ENCODE measurements around the gene SPON1.

SPON1 gene

GRCh38 chr11:14186046-14186775, 223.7 kb downstream of the SPON1 start:
- DNase-seq (ENCODE audit: low read depth, low spot score), result no peak

GRCh38 chr11:14189874-14190273, 227.4 kb downstream of the SPON1 start:
- no peak for DNase-seq (ENCODE audit: low read depth, low spot score)

DNA sequence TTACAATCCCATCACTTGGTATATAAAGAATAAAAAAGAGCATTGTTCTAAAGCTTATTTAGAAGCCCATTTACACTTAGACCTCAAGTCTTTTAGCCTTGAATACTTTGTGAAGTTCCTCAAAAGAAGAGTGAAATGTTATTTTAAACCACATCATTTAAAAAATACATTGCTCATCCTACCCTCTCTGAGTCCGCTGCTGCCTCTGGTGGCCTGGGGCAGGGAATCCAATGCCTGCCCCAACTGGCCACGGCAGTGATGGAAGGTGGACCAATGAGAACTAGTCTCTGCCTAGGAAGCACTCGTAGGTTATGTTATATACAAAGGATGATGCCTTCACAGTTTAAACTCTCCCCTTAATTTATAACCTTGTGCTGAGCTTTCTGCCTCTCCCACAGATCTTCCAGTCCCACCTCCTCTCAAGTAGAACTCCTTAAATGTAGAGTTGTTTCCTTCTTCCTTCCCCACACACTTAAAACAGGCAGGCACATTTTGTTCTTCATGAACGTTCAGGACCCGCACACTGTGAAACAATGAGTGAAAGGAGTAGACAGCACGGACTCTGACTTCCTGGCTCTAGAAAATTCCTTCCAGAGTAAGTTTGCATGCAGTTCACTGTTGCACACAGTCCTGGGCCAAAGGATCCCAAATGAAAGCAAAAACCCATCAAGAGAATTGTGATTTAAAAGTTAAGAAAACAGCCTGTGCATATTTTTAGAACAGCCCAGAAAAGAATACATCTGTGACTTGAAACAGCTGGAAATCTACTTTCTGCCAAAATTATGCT, 228.7 kb downstream of the SPON1 start:
- no peak for DNase-seq (ENCODE audit: low read depth, low spot score)

- DNase-seq (ENCODE audit: low read depth, low spot score), result no peak
Observed at GRCh38 chr11:14193644-14194043, 231.1 kb downstream of the SPON1 start.

DNA sequence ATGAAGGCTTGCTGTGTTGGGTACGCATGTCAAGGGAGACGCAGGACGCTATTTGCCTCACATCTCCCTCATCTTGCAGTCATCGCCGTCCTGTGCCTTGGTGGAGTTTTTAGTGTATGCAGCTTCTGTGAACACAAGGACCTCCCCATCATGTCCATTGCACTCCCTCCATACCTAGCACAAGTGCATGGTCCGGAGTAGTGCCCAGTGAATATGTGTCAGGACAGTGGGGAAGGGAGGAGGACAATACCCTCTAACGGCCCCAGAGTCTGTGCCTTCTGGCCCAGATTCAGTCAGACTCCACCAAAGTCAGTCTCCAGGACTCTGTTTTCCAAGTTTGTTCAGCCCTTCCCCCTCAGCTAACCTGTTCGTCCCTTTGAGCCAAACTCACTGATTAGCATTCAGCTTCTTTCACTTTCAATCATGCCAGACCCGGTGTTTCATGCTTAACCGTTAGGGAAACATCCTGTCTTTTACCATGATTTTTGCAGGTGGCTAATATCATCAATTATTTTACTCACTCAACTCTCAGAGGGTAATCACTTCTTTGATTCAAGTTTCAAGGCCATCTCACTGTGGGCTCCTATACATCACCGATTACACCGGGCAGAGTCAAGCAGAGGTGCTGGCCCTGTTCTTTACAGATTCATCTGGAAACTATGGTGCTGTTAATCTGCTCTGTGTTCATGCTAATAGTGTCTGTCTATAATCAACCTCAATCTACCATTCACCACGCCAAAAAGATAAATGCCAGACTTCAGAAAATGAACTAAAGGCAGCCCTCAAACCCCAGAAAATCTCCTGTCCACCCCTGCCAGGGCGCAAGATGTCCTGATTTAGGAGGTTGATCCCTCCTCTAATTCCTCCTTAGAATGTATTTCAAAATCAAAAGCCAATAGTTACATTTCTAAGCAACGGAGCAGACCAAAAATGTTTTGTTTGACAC, 240.0 kb downstream of the SPON1 start:
- no peak for DNase-seq (ENCODE audit: low read depth, low spot score)

GRCh38 chr11:14203321-14203720, 240.8 kb downstream of the SPON1 start:
- DNase-seq (ENCODE audit: low read depth, low spot score), result no peak

GRCh38 chr11:14212986-14213385, 250.5 kb downstream of the SPON1 start:
- DNase-seq (ENCODE audit: low read depth, low spot score), result no peak

- no peak for DNase-seq (ENCODE audit: low read depth, low spot score)
Observed at GRCh38 chr11:14218728-14219127, 256.2 kb downstream of the SPON1 start.

DNA sequence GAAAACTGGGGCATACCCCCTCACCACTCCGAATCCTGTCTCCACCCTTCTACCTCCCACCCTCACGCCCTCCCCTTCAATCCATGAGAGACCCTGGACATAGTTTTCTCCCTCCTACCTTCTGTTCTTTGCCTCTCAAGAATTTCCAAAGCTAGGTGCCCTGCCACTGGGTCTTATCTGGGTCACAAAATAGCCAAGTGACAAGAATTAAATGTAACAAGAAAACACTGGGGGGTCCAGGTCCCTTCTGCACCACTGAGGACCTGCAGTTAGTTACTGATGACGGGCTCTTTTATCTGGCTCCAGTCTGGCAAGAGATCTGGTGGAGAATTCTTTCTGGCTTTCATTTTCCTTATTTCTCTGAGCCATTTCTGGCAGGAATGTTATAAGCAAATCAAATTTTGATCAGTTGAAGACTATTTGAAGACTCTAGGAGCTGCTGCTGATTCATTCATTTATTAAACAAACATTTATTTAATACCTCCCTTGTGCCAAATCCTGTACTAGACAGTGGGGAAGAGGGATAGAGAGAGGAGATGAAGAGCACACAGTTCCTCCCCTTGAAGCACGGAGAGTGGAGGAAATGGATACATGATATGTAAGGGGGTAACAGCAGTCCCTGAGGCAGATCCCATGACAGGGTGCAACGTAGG, 261.2 kb downstream of the SPON1 start:
- no peak for DNase-seq (ENCODE audit: low read depth, low spot score)

DNA sequence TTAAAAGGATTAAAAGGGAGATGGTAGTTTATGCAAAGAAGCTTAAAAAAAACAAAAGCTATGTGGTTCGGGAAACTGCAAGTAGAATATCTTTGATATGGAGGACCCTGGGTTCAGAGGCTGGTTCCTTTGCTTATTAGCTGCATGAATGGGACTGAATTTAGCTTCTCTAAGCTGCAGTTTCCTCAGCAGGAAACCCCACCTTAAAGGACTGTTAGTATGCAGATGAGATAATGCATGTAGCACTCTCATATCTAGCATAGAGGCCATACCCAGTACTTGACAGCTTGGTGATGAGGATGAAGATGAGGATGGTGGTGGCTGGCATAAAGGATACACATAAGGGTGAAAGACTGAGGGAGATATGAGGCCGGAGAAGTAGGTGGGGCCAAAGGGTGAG, 261.9 kb downstream of the SPON1 start:
- DNase-seq (ENCODE audit: low read depth, low spot score), result no peak

DNA sequence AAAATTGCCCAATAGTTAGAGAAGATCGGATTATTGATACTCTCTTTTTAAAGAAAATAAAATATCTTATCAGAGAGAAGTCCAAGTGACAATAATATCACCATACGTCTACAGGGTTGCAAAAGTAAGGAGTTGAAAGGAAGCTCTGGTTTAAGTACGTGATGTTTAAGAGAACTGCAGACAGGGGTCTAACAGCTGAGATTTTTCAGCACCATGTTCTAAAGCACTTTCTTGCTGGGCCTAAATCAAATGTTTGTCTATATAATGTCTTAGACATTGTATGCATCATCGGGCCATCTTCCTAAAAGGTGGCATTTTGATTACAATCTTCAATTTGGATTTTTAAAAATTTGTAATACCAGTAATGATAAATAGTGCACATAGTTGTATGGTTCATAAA, 263.1 kb downstream of the SPON1 start:
- no peak for DNase-seq (ENCODE audit: low read depth, low spot score)

DNA sequence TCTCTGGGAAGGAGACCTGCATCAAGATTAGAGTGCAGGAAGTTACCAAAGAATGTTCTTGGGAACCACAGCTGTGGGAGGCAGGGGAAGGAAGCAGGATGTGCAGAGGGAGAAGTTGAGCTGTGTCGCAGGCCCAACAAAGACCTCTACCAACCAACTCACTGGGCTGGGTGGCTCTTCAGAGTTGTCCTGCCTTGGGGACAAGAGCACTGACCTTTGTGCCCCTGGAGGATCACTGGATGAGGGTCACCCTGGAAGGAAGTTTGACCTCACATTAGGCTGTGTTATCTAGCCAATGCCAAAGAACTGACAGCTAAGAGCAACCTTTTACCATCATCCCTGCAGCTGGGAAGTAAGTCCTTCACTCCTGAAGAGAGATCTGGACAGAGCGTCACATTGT, 265.8 kb downstream of the SPON1 start:
- no peak for DNase-seq (ENCODE audit: low read depth, low spot score)

DNA sequence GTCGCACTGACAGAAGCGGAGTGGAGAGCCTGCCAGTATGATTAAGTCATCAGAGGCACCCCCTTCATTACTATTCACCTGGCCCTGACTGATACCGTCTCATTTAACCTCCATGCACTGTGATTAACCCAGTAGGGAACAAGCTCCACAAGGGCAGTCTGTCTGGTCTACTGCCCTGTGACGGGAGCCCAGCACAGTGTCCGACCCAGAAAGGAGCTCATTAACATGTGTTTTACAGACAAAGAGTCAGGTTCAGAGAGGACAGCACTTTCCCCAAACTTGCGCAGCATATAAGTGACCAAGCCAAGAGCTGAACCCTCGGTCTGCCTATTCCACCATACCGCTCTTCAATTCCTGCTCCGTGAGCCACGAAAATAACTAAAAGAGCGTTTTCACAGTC, 266.9 kb downstream of the SPON1 start:
- no peak for DNase-seq (ENCODE audit: low read depth, low spot score)

- no peak for DNase-seq (ENCODE audit: low read depth, low spot score)
Observed at GRCh38 chr11:14230407-14230806, 267.9 kb downstream of the SPON1 start.

- no peak for DNase-seq (ENCODE audit: low read depth, low spot score)
Observed at GRCh38 chr11:14232652-14233051, 270.1 kb downstream of the SPON1 start.

DNA sequence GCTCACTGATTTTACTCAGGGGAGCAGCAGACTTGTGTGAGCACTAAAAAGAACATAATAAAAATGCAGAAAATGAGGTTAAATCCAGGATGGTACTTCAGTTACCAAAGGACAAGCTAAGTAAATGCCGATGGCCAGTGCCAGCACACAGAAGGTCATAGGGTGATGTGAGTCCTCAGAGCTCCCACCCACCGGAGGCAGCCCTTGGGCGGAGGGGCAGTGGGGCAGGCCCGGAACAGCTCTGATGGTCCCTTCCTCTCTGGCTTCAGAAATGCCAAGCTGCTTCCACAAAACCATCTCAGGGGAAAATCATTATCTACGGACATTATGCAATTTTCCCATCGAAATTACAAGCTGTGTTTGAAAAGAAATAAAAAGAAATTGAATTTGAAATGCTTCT, 271.9 kb downstream of the SPON1 start:
- no peak for DNase-seq (ENCODE audit: low read depth, low spot score)

- no peak for DNase-seq (ENCODE audit: low read depth, low spot score)
Observed at GRCh38 chr11:14235701-14236100, 273.2 kb downstream of the SPON1 start.

DNA sequence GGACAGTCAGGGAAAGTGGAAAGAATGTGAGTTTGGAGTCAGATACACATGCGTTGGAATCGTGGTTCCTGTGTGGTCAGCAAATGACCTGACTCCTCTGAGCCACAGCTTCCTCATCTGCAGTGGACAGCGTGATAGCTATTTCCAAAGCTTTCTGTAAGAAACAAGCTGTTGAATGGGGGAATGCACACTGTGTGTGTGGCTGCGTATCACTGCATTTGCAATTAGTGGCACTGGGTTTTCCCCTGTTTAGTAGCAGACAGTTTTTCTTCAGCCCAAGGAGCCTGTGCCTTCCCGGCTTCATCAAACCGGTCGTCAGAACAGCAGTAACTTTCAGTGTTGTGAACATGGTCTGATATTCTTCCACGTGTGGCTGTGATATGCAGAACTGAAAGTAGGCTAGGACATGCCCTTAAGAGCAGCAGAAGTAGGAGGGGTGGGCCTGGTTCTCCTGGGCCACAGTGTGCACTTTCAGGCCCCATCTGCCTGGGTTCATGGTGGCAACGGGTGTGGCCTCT, 275.0 kb downstream of the SPON1 start:
- DNase-seq (ENCODE audit: low read depth, low spot score), result no peak

GRCh38 chr11:14240221-14240620, 277.7 kb downstream of the SPON1 start:
- DNase-seq (ENCODE audit: low read depth, low spot score), result no peak

- DNase-seq (ENCODE audit: low read depth, low spot score), result no peak
Observed at GRCh38 chr11:14240951-14241350, 278.4 kb downstream of the SPON1 start.

DNA sequence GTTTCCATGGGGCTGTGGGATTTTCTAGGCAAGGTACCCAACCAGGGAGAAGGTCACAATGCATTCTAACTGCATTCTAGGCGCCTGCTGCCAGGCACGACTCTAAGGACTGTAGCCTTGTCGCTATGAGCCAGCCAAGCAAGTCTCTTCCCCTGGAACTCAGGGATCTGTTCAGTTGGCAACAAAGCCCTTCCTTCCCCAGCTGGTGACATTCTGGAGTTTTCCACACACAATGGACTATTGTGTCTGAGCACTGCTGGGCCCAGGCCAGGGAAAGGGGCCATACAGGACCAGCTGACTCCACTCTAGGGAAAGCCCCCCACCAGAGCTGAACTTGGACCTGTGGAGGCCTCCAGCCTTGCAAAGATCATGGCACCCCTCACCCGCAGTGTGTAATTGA, 279.7 kb downstream of the SPON1 start:
- no peak for DNase-seq (ENCODE audit: low read depth, low spot score)
